Stomach (tissue), 4 donors: ENCODE results near the gene SRGAP2C.
"Not testable (repeated sequence)": the region's sequence is repeated elsewhere in the genome, so short reads cannot be mapped to it uniquely, and the experiment has no call there.

ENCODE experiments used
- POLR2A ChIP-seq, 4 donors: fragments of 450-650 bp; IDR thresholded peaks; one replicate each; pipeline ENCODE4 v1.6.1; 2016; ENCODE audit warnings: antibody characterized with exemption in 4 of 4, control low read depth in 2 of 4, mild to moderate bottlenecking in 1 of 4, moderate library complexity in 1 of 4
- TF ChIP-seq, protein P1 (sequence below), 7 experiments: fragments of 450-650 bp in 4 of 7; fragments of 200-600 bp in 3 of 7; sonication (generic) in 3 of 7; IDR thresholded peaks; one replicate each; pipeline ENCODE4 v1.5.1; 2016 to 2019; ENCODE audit warnings: antibody characterized with exemption in 7 of 7, control low read depth in 2 of 7, mild to moderate bottlenecking in 1 of 7

DNA sequence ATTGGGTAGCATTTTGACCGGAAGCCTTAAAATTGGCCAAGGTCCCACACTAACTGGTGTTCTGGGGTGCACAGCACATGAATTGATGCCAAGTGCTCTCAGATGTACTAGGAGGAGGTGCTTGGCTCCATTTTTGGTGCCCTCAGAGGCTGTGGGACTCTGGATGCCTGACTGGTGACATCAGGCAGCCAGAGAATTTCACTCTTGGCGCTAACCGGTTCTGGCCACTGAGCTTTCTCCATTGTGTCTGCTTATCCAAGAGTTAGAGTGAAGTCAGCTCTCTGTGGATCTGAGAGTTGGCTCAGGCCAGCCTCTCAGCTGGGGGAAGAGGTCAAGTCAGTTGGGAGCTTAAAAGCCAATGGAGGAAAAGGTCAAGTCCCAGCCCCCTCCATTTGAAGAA is 200.4 kb downstream of the SRGAP2C start:
- TF ChIP-seq, protein P1, sequence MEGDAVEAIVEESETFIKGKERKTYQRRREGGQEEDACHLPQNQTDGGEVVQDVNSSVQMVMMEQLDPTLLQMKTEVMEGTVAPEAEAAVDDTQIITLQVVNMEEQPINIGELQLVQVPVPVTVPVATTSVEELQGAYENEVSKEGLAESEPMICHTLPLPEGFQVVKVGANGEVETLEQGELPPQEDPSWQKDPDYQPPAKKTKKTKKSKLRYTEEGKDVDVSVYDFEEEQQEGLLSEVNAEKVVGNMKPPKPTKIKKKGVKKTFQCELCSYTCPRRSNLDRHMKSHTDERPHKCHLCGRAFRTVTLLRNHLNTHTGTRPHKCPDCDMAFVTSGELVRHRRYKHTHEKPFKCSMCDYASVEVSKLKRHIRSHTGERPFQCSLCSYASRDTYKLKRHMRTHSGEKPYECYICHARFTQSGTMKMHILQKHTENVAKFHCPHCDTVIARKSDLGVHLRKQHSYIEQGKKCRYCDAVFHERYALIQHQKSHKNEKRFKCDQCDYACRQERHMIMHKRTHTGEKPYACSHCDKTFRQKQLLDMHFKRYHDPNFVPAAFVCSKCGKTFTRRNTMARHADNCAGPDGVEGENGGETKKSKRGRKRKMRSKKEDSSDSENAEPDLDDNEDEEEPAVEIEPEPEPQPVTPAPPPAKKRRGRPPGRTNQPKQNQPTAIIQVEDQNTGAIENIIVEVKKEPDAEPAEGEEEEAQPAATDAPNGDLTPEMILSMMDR (IDR thresholded peaks at IDR 0.05) = not testable (repeated sequence)
- not testable (repeated sequence) for TF ChIP-seq POLR2A (IDR thresholded peaks at IDR 0.05)
